T follicular helper cell (primary cell): ENCODE measurements around the gene OR8D1.
"Not testable (repeated sequence)": the region's sequence is repeated elsewhere in the genome, so short reads cannot be mapped to it uniquely, and the experiment has no call there.

Experiments used
- DNase-seq: peaks from one replicate; pipeline ENCODE4 v3.0.0-alpha.2; 2020; ENCODE audit warnings: low read depth

Gene OR8D1

DNA sequence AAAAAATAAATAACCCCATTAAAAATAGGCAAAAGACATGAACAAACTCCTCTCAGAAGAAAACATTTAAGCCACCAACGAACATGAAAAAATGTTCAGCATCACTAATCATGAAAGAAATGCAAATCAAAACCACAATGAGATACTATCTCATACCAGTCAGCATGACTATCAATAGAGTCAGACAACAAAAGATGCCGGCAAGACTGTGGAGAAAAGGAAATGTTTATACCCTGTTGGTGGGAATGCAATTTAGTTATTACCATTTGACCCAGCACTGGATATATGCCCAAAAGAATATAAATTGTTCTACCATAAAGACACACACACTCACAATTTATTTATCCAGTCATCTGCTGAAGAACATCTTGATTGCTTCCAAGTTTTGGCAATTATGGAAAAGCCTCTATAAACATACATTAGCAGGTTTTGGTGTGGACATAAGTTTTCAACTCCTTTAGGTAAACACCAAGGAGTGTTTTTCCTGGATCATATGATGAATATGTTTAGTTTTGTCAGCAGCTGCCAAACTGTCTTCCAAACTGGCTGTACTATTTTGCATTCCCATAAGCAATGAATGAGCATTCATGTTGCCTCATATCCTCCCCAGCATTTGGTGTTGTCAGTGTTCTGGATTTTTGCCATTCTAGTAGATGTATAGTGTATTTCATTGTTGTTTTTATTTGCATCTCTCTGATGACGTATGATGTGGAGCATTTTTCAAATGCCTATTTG is 28.0 kb downstream of the OR8D1 start:
- no peak for DNase-seq

- DNase-seq: no peak
These were observed 35.5 kb downstream of the OR8D1 start for GRCh38 chr11:124278261-124278660.

- no peak for DNase-seq
These were observed 35.9 kb downstream of the OR8D1 start for GRCh38 chr11:124277804-124278203.

- no peak for DNase-seq
These were observed 36.5 kb downstream of the OR8D1 start for GRCh38 chr11:124277207-124277606.

- DNase-seq: no peak
These were observed 37.7 kb downstream of the OR8D1 start for GRCh38 chr11:124276081-124276480.

GRCh38 chr11:124274000-124274399 is 39.7 kb downstream of the OR8D1 start:
- DNase-seq: no peak

DNA sequence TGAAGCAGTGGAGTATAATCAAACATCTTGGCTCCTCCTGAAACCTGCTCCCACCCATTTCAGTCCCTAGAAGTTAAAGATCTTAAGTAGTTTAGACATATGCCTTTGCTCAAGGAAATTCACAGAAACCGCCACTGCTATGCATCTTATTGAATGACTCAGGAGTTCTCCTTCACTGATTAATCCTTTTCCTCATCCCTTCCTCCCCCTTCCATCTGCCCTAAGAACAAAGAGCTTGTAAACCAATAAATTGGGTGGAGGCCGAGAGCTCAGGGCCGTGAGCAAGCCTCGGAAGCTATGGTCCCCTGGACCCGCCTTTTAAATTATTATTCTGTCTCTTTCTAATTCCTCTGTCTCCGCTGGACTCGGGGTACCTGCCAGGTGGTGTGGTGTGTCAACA is 42.9 kb downstream of the OR8D1 start:
- not testable (repeated sequence) for DNase-seq

- DNase-seq: not testable (repeated sequence)
These were observed 48.7 kb downstream of the OR8D1 start for GRCh38 chr11:124265041-124265440.

DNA sequence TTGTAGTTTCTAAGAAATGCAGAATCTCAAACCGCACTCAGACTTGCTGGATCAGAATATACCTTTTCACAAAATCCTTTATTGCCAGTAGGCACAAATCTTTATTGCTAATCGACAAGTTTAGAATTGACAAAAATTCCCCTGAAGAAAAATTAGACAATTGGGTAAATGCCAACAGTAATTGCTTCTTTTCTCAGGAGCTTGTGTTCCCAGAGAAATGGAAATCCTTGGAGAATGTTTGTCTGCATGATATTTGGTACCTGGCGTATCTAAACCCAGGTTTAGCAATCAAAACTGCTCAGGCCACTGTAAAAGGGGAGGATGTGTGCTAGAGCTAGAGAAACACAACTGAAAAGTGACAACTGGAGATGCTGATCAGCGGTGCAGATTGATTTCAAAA is 57.7 kb downstream of the OR8D1 start, which contains the start of gene OR8G5:
TSS of gene OR8G5 (plus strand) at position 301 of the 400 bp plus-strand sequence. CDS start 8,556 bp downstream, outside the sequence.
- DNase-seq: no peak
